H9 (cell line): ENCODE measurements around the gene WNT7B. TPM values are rescaled to one million over a fixed set of nuclear protein-coding genes. Genes with fewer than 3 reads are reported as not detected.

Source experiments
- DNase-seq: peaks from one replicate; pipeline ENCODE4 v3.0.0-alpha.2; 2017
- H2AFZ ChIP-seq: one replicate; pipeline ENCODE4 v1.6.1; 2013; ENCODE audit warnings: mild to moderate bottlenecking, low read length, control low read depth, moderate library complexity
- H2AK5ac ChIP-seq: 2 replicates; pipeline ENCODE4 v1.6.1; 2013; ENCODE audit warnings: low read length, control low read depth, mixed read lengths; ENCODE audit not compliant: insufficient read length
- H2BK120ac ChIP-seq: one replicate; pipeline ENCODE4 v1.6.1; 2013; ENCODE audit warnings: low read depth, mild to moderate bottlenecking, low read length, control low read depth, inconsistent platforms; ENCODE audit not compliant: poor library complexity, severe bottlenecking
- H2BK12ac ChIP-seq: 2 replicates; pipeline ENCODE4 v1.6.1; 2013; ENCODE audit warnings: low read length, control low read depth, mixed read lengths, low read depth; ENCODE audit not compliant: insufficient read length
- H2BK15ac ChIP-seq: 2 replicates; pipeline ENCODE4 v1.6.1; 2013; ENCODE audit warnings: low read depth, low read length, control low read depth
- H2BK20ac ChIP-seq: one replicate; pipeline ENCODE4 v1.6.1; 2013; ENCODE audit warnings: low read depth, mild to moderate bottlenecking, low read length, control low read depth, inconsistent platforms; ENCODE audit not compliant: poor library complexity, severe bottlenecking
- H2BK5ac ChIP-seq: 2 replicates; pipeline ENCODE4 v1.6.1; 2013; ENCODE audit warnings: low read length, control low read depth, mixed read lengths; ENCODE audit not compliant: insufficient read length
- H3K14ac ChIP-seq: 2 replicates; pipeline ENCODE4 v1.6.1; 2013; ENCODE audit warnings: low read length, control low read depth; ENCODE audit not compliant: insufficient read depth
- H3K18ac ChIP-seq: 2 replicates; pipeline ENCODE4 v1.6.1; 2013; ENCODE audit warnings: low read depth, mild to moderate bottlenecking, mixed read lengths, low read length, control low read depth; ENCODE audit not compliant: insufficient read length
- H3K23ac ChIP-seq: 2 replicates; pipeline ENCODE4 v1.6.1; 2013; ENCODE audit warnings: low read length, control low read depth, mixed read lengths, low read depth; ENCODE audit not compliant: insufficient read length
- H3K23me2 ChIP-seq: 2 replicates; pipeline ENCODE4 v1.6.1; 2013; ENCODE audit warnings: low read depth, mild to moderate bottlenecking, mixed read lengths, low read length, control low read depth; ENCODE audit not compliant: insufficient read length, poor library complexity, severe bottlenecking
- H3K27ac ChIP-seq: 2 replicates; pipeline ENCODE4 v1.5.1; 2013; ENCODE audit warnings: low read length, control low read depth, mixed read lengths, low read depth; ENCODE audit not compliant: insufficient read length
- H3K27me3 ChIP-seq: 2 replicates; pipeline ENCODE4 v1.6.1; 2013; ENCODE audit warnings: low read length, control low read depth, inconsistent platforms; ENCODE audit not compliant: insufficient read depth
- H3K4ac ChIP-seq: 2 replicates; pipeline ENCODE4 v1.6.1; 2013; ENCODE audit warnings: low read depth, mild to moderate bottlenecking, control low read depth, inconsistent platforms, low read length, moderate library complexity
- H3K4me1 ChIP-seq: 2 replicates; pipeline ENCODE4 v1.6.1; 2013; ENCODE audit warnings: low read length, control low read depth, inconsistent platforms; ENCODE audit not compliant: insufficient read depth
- H3K4me2 ChIP-seq: 2 replicates; pipeline ENCODE4 v1.6.1; 2013; ENCODE audit warnings: low read length, control low read depth, mixed read lengths; ENCODE audit not compliant: insufficient read length, insufficient read depth
- H3K56ac ChIP-seq: 2 replicates; pipeline ENCODE4 v1.6.1; 2013; ENCODE audit warnings: low read depth, mild to moderate bottlenecking, mixed read lengths, low read length, control low read depth; ENCODE audit not compliant: insufficient read length
- H3K79me1 ChIP-seq: 2 replicates; pipeline ENCODE4 v1.6.1; 2013; ENCODE audit warnings: low read depth, mild to moderate bottlenecking, moderate library complexity, low read length, control low read depth, inconsistent platforms; ENCODE audit not compliant: insufficient read depth, poor library complexity, severe bottlenecking
- H3K79me2 ChIP-seq: 2 replicates; pipeline ENCODE4 v1.6.1; 2013; ENCODE audit warnings: low read length, control low read depth, inconsistent platforms; ENCODE audit not compliant: insufficient read depth
- H3K9ac ChIP-seq: 2 replicates; pipeline ENCODE4 v1.6.1; 2013; ENCODE audit warnings: low read length, control low read depth, mixed read lengths; ENCODE audit not compliant: insufficient read length; ENCODE audit errors: extremely low read depth
- H3K9me3 ChIP-seq: one replicate; pipeline ENCODE4 v1.6.1; 2013; ENCODE audit warnings: low read depth, low read length, inconsistent platforms; ENCODE audit not compliant: control insufficient read depth
- H3T11ph ChIP-seq: one replicate; pipeline ENCODE4 v1.6.1; 2013; ENCODE audit warnings: mild to moderate bottlenecking, low read length, control low read depth, inconsistent platforms
- H4K20me1 ChIP-seq: one replicate; pipeline ENCODE4 v1.6.1; 2013; ENCODE audit not compliant: control insufficient read depth, insufficient read length, insufficient read depth
- H4K5ac ChIP-seq: 2 replicates; pipeline ENCODE4 v1.6.1; 2013; ENCODE audit warnings: low read depth, mild to moderate bottlenecking, mixed read lengths, low read length, control low read depth; ENCODE audit not compliant: insufficient read length
- H4K8ac ChIP-seq: replicated peaks from 2 replicates; pipeline ENCODE4 v1.6.1; 2013; ENCODE audit warnings: low read length, control low read depth, mixed read lengths, low read depth; ENCODE audit not compliant: insufficient read length
- H4K91ac ChIP-seq: 2 replicates; pipeline ENCODE4 v1.6.1; 2013; ENCODE audit warnings: low read depth, mild to moderate bottlenecking, moderate library complexity, mixed read lengths, low read length, control low read depth; ENCODE audit not compliant: insufficient read length
- H3K27ac Mint-ChIP-seq, 3 experiments: 2 replicates in 2 of 3; 3 replicates in 1 of 3; pipeline ENCODE4 v1.8.0; 2020 to 2021; ENCODE audit warnings: mixed read lengths in 3 of 3, mild to moderate bottlenecking in 1 of 3, moderate library complexity in 1 of 3
- H3K27me3 Mint-ChIP-seq: 2 replicates; pipeline ENCODE4 v1.8.0; 2021; ENCODE audit warnings: low read depth, mild to moderate bottlenecking, moderate library complexity, mixed read lengths
- H3K36me3 Mint-ChIP-seq, 3 experiments: 2 replicates in 2 of 3; 3 replicates in 1 of 3; pipeline ENCODE4 v1.8.0; 2020 to 2021; ENCODE audit warnings: low read depth in 3 of 3, mixed read lengths in 3 of 3; ENCODE audit not compliant: insufficient read depth in 1 of 3
- H3K4me1 Mint-ChIP-seq, 2 experiments: 2 replicates each; pipeline ENCODE4 v1.8.0; 2020; ENCODE audit warnings: mixed read lengths in 2 of 2
- H3K4me3 Mint-ChIP-seq, 2 experiments: 2 replicates in 1 of 2; 3 replicates in 1 of 2; pipeline ENCODE4 v1.8.0; 2020 to 2021; ENCODE audit warnings: mild to moderate bottlenecking in 2 of 2, mixed read lengths in 2 of 2, moderate library complexity in 1 of 2
- H3K9me3 Mint-ChIP-seq, 2 experiments: 2 replicates in 1 of 2; 3 replicates in 1 of 2; pipeline ENCODE4 v1.8.0; 2020; ENCODE audit warnings: mild to moderate bottlenecking in 2 of 2, mixed read lengths in 2 of 2, moderate library complexity in 1 of 2
- CTCF ChIP-seq: fragments of 200-600 bp; sonication (generic); conservative IDR thresholded peaks from 3 replicates; pipeline ENCODE4 v1.8.0; 2021; ENCODE audit warnings: antibody characterized with exemption, mild to moderate bottlenecking
- WGBS: extraction: QIAGEN DNeasy Blood & Tissue Kit; methylation state at CpG from one replicate; pipeline ENCODE4 v1.1.7; 2013; ENCODE audit warnings: missing lambda C conversion rate, low lambda C conversion rate, mixed read lengths; ENCODE audit not compliant: insufficient read length; ENCODE audit errors: extremely low coverage; 5-methylcytosine and 5-hydroxymethylcytosine counted together
- total RNA-seq: library from RNA; stranded (reverse); gene quantifications from 2 replicates; pipeline ENCODE4 v1.2.1, GENCODE V29; 2021

The WNT7B gene
- total RNA-seq, 1 experiment from 2014 or later: 0.09 TPM

- Histone ChIP-seq H3K18ac (no peak overlapping the region), H4K5ac (no peak overlapping the region), H2BK5ac (no peak overlapping the region), H2BK12ac (no peak overlapping the region), H3K79me2 (no peaks in the 10 kb centered on the region), H3K23me2 (peaks cover 4% of the 10 kb centered on the region), H3K27me3 (no peaks in the 10 kb centered on the region), H3K9ac (no peak overlapping the region), H2BK15ac (no peak overlapping the region), H3K27ac (no peak overlapping the region), H2AK5ac (no peak overlapping the region), H3K79me1 (no peaks in the 10 kb centered on the region), H3T11ph (no peak overlapping the region), H3K4ac (no peak overlapping the region), H4K91ac (no peak overlapping the region), H3K4me1 (no peaks in the 10 kb centered on the region), H2BK20ac (no peak overlapping the region), H3K23ac (no peak overlapping the region), H2AFZ (no peak overlapping the region), H3K9me3 (no peaks in the 10 kb centered on the region), H3K56ac (no peak overlapping the region), H3K4me2 (no peak overlapping the region), H3K14ac (no peak overlapping the region), H4K20me1 (no peaks in the 10 kb centered on the region), H4K8ac (no peak overlapping the region), H2BK120ac (no peak overlapping the region)
- no peak for DNase-seq
- no peaks in the 10 kb centered on the region for H3K36me3 Mint-ChIP-seq
- peaks cover 11 to 14% of the 10 kb centered on the region in 2 experiments for H3K4me1 Mint-ChIP-seq
- H3K27me3 Mint-ChIP-seq: peaks cover 6% of the 10 kb centered on the region; the same call in 1 of the 2 replicates
- no peak for TF ChIP-seq CTCF
- H3K9me3 Mint-ChIP-seq: no peaks in the 10 kb centered on the region; a peak in 1 of 5 replicates
- H3K27ac Mint-ChIP-seq: peak overlapping the region in 1 of 3 experiments; percentile 71; a peak in 1 of 7 replicates
- no CpG with 5 or more reads among the region's 8 CpGs for WGBS
- H3K4me3 Mint-ChIP-seq: no peak overlapping the region
Observed at GRCh38 chr22:46010207-46010867, 33.4 kb upstream of the WNT7B start.
